ENCODE measurements around the gene NUCB1. TPM values are rescaled to one million over a fixed set of nuclear protein-coding genes. Genes with fewer than 3 reads are reported as not detected.

Gene NUCB1
- total RNA-seq, 1 experiment from 2014 or later: 125 TPM

DNA sequence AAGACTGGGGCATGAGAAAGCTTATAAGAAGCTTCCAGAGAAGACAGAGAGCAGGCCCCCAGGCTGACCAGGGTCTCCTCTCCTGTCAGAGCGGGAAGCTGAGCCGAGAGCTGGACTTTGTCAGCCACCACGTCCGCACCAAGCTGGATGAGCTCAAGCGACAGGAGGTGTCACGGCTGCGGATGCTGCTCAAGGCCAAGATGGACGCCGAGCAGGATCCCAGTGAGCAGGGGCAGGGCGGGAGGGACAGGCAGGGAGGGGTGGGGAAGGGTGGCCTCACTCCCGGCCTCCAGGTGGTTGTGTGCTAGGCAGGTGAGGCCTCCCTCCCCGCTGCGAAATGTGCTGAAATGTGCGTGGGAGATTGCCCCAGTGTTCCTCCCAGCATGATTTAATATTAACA, 5.6 kb downstream of the NUCB1 start:
- no peaks in the 10 kb centered on the region; a peak in 1 of 5 replicates for H3K9me3 Mint-ChIP-seq
- no peak overlapping the region for H2AK5ac ChIP-seq (ENCODE audit: insufficient read length, low read length)
- TF ChIP-seq, protein P1, sequence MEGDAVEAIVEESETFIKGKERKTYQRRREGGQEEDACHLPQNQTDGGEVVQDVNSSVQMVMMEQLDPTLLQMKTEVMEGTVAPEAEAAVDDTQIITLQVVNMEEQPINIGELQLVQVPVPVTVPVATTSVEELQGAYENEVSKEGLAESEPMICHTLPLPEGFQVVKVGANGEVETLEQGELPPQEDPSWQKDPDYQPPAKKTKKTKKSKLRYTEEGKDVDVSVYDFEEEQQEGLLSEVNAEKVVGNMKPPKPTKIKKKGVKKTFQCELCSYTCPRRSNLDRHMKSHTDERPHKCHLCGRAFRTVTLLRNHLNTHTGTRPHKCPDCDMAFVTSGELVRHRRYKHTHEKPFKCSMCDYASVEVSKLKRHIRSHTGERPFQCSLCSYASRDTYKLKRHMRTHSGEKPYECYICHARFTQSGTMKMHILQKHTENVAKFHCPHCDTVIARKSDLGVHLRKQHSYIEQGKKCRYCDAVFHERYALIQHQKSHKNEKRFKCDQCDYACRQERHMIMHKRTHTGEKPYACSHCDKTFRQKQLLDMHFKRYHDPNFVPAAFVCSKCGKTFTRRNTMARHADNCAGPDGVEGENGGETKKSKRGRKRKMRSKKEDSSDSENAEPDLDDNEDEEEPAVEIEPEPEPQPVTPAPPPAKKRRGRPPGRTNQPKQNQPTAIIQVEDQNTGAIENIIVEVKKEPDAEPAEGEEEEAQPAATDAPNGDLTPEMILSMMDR (conservative IDR thresholded peaks at IDR 0.05): no peak

More for the DNA sequence above, 5.6 kb downstream of the NUCB1 start:
- H3K79me2 ChIP-seq (ENCODE audit: insufficient read depth, low read length): no peaks in the 10 kb centered on the region
- H4K20me1 ChIP-seq (ENCODE audit: control insufficient read depth, insufficient read depth, insufficient read length): no peaks in the 10 kb centered on the region
- no peak overlapping the region for H2BK5ac ChIP-seq (ENCODE audit: insufficient read length, low read length)
- no peak overlapping the region for H3K14ac ChIP-seq (ENCODE audit: insufficient read depth, low read length)
- H3K23ac ChIP-seq (ENCODE audit: insufficient read length, low read depth, low read length): no peak overlapping the region
- no peak overlapping the region for H3T11ph ChIP-seq (ENCODE audit: low read length)
- no peaks in the 10 kb centered on the region for H3K27me3 ChIP-seq (ENCODE audit: insufficient read depth, low read length)
- no peak overlapping the region for H4K91ac ChIP-seq (ENCODE audit: insufficient read length, low read depth, low read length)
- H3K79me1 ChIP-seq (ENCODE audit: insufficient read depth, low read depth, low read length, poor library complexity, severe bottlenecking): no peaks in the 10 kb centered on the region
- H3K4me3 Mint-ChIP-seq: no peak overlapping the region
- no peak overlapping the region for H2BK20ac ChIP-seq (ENCODE audit: low read depth, low read length, poor library complexity, severe bottlenecking)
- no peak overlapping the region for H3K27ac ChIP-seq (ENCODE audit: insufficient read length, low read depth, low read length)
- no peak overlapping the region for H3K56ac ChIP-seq (ENCODE audit: insufficient read length, low read depth, low read length)
- peak overlapping the region in 1 of 3 experiments; percentile 94; a peak in 2 of 7 replicates for H3K27ac Mint-ChIP-seq
- no peak overlapping the region for H4K5ac ChIP-seq (ENCODE audit: insufficient read length, low read depth, low read length)
- H3K23me2 ChIP-seq (ENCODE audit: insufficient read length, low read depth, low read length, poor library complexity, severe bottlenecking): peaks cover 4% of the 10 kb centered on the region
- DNase-seq: no peak
- H4K8ac ChIP-seq (replicated peaks; ENCODE audit: insufficient read length, low read depth, low read length): no peak overlapping the region
- no peak overlapping the region for H2BK12ac ChIP-seq (ENCODE audit: insufficient read length, low read depth, low read length)
- H2BK15ac ChIP-seq (ENCODE audit: low read depth, low read length): no peak overlapping the region
- H3K36me3 Mint-ChIP-seq (ENCODE audit: insufficient read depth in 1 of 3, low read depth in 3 of 3): peaks cover 31 to 75% (median 62%) of the 10 kb centered on the region in 3 experiments; a peak in 6 of 7 replicates
- H3K4ac ChIP-seq (ENCODE audit: low read depth, low read length): no peak overlapping the region
- H3K27me3 Mint-ChIP-seq (ENCODE audit: low read depth): no peaks in the 10 kb centered on the region; the same call in 1 of the 2 replicates
- no peak overlapping the region for H3K9ac ChIP-seq (ENCODE audit: extremely low read depth, insufficient read length, low read length)
- H2BK120ac ChIP-seq (ENCODE audit: low read depth, low read length, poor library complexity, severe bottlenecking): no peak overlapping the region
- WGBS (ENCODE audit: extremely low coverage, insufficient read length, low lambda C conversion rate): no CpG with 5 or more reads among the region's 14 CpGs
- H3K4me1 Mint-ChIP-seq: peaks cover 10 to 13% of the 10 kb centered on the region in 2 experiments
- no peak overlapping the region for H3K18ac ChIP-seq (ENCODE audit: insufficient read length, low read depth, low read length)
- no peak overlapping the region for H2AFZ ChIP-seq (ENCODE audit: low read length)
- no peak overlapping the region for H3K4me2 ChIP-seq (ENCODE audit: insufficient read depth, insufficient read length, low read length)
- H3K9me3 ChIP-seq (ENCODE audit: control insufficient read depth, low read depth, low read length): no peaks in the 10 kb centered on the region
- no peaks in the 10 kb centered on the region for H3K4me1 ChIP-seq (ENCODE audit: insufficient read depth, low read length)

Data from H9 (cell line).